Ishikawa (cell line): Measurements from ENCODE around the gene ATG7.

Source experiments
- CEBPB ChIP-seq: IDR thresholded peaks from 2 replicates; pipeline ENCODE4 v1.6.1; 2012
- CREB1 ChIP-seq: IDR thresholded peaks from 2 replicates; pipeline ENCODE4 v1.6.1; 2012; ENCODE audit warnings: low read depth
- EGR1 ChIP-seq: IDR thresholded peaks from 2 replicates; pipeline ENCODE4 v1.6.1; 2012
- EP300 ChIP-seq: IDR thresholded peaks from 2 replicates; pipeline ENCODE4 v1.6.1; 2012; ENCODE audit warnings: borderline replicate concordance
- FOXM1 ChIP-seq: IDR thresholded peaks from 2 replicates; pipeline ENCODE4 v1.6.1; 2012; ENCODE audit warnings: low read depth, borderline replicate concordance
- NFIC ChIP-seq: IDR thresholded peaks from 2 replicates; pipeline ENCODE4 v1.6.1; 2012
- RAD21 ChIP-seq: IDR thresholded peaks from 2 replicates; pipeline ENCODE4 v1.6.1; 2012; ENCODE audit warnings: low read depth
- TAF1 ChIP-seq: IDR thresholded peaks from 2 replicates; pipeline ENCODE4 v1.6.1; 2012; ENCODE audit warnings: low read depth, mild to moderate bottlenecking
- TCF12 ChIP-seq: IDR thresholded peaks from 2 replicates; pipeline ENCODE4 v1.6.1; 2012; ENCODE audit warnings: low read depth
- TEAD4 ChIP-seq: IDR thresholded peaks from 2 replicates; pipeline ENCODE4 v1.6.1; 2012
- YY1 ChIP-seq: IDR thresholded peaks from 2 replicates; pipeline ENCODE4 v1.6.1; 2012; ENCODE audit warnings: low read depth
- ZBTB7A ChIP-seq: IDR thresholded peaks from 2 replicates; pipeline ENCODE4 v1.6.1; 2012; ENCODE audit warnings: low read depth
- TF ChIP-seq, protein P1 (sequence below): IDR thresholded peaks from 2 replicates; pipeline ENCODE4 v1.6.1; 2012; ENCODE audit warnings: low read depth, mild to moderate bottlenecking
- TF ChIP-seq, protein P2 (sequence below): IDR thresholded peaks from 2 replicates; pipeline ENCODE4 v1.6.1; 2012
- TF ChIP-seq, protein P3 (sequence below): IDR thresholded peaks from 2 replicates; pipeline ENCODE4 v1.6.1; 2012

ATG7 gene

DNA sequence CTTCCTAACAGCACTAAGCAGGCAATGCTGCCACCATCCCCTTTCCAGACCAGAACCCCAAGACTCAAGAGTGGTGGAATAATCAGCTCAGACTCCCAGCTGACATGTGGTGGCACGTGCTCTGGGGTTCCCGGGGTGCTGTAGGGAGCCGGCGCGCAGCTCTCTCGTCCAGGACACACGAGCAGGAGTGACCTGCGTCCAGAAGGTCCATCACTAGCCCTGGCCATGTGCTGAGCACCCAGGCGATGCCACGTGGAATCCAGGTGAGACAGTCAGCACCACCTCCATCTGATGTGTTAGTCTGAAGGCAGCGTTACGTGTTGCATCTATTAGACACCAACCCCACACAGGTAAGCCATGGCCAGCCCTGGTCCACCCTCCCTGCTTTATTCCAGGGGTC is 293.3 kb downstream of the ATG7 start:
- no peak for TF ChIP-seq TEAD4
- no peak for TF ChIP-seq NFIC
- TF ChIP-seq ZBTB7A: no peak
- no peak for TF ChIP-seq EGR1
- TF ChIP-seq CREB1: no peak
- TF ChIP-seq, protein P1, sequence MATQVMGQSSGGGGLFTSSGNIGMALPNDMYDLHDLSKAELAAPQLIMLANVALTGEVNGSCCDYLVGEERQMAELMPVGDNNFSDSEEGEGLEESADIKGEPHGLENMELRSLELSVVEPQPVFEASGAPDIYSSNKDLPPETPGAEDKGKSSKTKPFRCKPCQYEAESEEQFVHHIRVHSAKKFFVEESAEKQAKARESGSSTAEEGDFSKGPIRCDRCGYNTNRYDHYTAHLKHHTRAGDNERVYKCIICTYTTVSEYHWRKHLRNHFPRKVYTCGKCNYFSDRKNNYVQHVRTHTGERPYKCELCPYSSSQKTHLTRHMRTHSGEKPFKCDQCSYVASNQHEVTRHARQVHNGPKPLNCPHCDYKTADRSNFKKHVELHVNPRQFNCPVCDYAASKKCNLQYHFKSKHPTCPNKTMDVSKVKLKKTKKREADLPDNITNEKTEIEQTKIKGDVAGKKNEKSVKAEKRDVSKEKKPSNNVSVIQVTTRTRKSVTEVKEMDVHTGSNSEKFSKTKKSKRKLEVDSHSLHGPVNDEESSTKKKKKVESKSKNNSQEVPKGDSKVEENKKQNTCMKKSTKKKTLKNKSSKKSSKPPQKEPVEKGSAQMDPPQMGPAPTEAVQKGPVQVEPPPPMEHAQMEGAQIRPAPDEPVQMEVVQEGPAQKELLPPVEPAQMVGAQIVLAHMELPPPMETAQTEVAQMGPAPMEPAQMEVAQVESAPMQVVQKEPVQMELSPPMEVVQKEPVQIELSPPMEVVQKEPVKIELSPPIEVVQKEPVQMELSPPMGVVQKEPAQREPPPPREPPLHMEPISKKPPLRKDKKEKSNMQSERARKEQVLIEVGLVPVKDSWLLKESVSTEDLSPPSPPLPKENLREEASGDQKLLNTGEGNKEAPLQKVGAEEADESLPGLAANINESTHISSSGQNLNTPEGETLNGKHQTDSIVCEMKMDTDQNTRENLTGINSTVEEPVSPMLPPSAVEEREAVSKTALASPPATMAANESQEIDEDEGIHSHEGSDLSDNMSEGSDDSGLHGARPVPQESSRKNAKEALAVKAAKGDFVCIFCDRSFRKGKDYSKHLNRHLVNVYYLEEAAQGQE: no peak
- no peak for TF ChIP-seq YY1
- TF ChIP-seq TCF12: no peak
- TF ChIP-seq RAD21: no peak

DNA sequence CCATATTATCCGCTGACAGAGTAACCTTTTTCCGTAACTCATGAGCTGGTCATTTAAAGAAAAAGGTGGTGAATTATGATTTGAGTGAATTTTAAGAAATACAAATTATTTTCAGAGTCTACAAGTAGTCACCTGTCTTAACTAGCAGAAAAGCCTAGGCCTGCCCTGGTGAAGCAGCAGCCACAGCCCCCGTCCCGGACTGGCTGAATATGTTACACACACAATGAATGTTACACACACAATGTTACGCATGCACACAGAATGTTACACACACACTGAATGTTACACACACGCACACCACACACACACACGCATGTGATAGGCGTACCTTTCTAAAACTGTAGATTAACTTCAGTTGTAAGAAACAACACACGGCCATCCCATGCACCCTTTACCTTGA is 293.7 kb downstream of the ATG7 start:
- TF ChIP-seq CREB1: no peak
- TF ChIP-seq TAF1: no peak
- no peak for TF ChIP-seq TEAD4
- TF ChIP-seq, protein P2, sequence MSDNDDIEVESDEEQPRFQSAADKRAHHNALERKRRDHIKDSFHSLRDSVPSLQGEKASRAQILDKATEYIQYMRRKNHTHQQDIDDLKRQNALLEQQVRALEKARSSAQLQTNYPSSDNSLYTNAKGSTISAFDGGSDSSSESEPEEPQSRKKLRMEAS: no peak
- TF ChIP-seq, protein P3, sequence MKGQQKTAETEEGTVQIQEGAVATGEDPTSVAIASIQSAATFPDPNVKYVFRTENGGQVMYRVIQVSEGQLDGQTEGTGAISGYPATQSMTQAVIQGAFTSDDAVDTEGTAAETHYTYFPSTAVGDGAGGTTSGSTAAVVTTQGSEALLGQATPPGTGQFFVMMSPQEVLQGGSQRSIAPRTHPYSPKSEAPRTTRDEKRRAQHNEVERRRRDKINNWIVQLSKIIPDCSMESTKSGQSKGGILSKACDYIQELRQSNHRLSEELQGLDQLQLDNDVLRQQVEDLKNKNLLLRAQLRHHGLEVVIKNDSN: no peak
- no peak for TF ChIP-seq CEBPB

DNA sequence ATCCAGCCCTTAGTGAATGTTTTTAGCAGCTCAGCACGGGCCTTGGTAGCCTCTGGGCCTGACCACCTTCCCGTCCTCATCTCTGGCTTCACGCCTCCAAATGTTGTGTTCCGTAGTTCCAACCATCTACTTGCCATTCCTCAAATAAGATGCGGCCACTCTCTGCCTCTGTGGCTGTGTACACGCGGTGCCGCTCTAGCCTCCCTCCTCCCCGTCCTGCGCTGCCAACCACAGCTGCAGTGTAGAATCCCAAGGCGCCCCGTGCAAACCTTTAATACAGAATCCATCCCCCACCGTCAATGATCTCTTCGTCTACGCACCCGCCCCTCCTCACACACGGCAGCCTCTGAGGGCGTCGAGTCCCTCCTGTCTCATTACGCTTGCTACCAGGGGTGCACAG is 294.3 kb downstream of the ATG7 start:
- no peak for TF ChIP-seq CREB1
- TF ChIP-seq, protein P1: no peak
- TF ChIP-seq EP300: no peak
- no peak for TF ChIP-seq EGR1
- no peak for TF ChIP-seq YY1
- no peak for TF ChIP-seq NFIC
- TF ChIP-seq TCF12: no peak
- TF ChIP-seq FOXM1: no peak
- TF ChIP-seq, protein P3: no peak
- TF ChIP-seq TAF1: no peak
- no peak for TF ChIP-seq RAD21
- no peak for TF ChIP-seq ZBTB7A
- TF ChIP-seq, protein P2: no peak
- no peak for TF ChIP-seq CEBPB
- TF ChIP-seq TEAD4: no peak

DNA sequence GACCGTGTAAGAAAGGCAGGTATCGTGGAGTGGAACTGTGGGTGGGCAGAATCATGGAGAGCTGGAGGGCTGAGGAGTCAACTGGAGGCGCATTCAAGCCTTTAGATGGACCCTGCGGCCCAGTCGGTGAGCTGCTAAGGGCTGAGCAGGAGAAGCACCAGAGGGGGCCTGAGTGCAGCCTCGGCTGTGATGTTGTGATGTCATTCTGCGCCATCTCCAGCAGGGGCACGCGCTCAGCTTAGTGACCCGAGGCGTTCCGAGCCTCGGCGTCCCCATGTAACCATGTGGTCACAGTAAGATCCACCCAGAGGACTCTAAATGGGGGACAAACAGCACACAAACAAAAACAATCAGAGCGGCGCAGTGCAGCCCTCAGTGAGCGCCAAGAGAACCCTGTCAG is 294.7 kb downstream of the ATG7 start:
- no peak for TF ChIP-seq ZBTB7A
- no peak for TF ChIP-seq TEAD4
- TF ChIP-seq, protein P3: no peak

DNA sequence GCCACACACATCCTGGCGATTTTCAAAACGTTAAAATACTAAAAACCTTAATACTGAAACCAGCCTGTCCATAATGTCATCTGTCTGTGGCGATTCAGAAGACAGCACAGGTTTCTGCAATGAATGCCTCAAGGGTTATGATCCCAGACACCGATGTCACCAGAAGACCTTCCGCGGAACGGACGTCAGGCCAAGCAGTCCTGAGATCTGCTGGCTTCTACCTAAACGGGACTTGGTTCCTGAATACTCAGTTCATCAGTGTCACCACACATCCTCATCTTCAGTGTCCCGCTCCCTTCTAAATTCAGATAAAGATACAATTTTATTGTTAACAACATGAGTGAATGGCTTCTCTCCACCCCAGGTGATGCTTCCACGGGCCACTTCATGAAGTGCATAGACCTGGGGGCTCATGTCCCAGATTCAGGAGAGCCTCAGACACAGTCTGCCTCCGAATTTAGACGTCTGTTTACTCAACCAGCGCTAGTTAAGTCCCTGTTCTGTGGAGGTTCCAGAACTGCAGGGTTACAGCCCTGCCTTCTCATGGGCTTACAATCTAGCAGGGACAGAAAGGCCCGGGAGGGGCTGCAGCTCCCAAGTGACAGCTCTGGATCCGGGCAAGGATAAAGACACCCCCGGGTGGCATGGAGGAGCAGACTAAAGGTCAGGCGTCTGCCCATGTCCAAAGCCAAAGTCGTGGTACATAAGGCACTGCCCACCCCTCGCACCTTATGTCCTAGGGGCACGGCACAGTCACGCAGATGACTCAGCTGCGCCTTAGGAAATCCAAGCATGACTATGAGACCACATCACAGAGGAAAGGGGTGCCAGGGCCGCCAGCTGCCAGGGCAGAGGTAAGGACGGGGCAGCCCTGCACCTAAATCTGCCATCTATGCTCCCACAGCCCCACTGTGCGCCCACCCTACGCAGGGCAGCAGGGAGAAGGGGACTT is 295.6 kb downstream of the ATG7 start:
- TF ChIP-seq TEAD4: no peak
- no peak for TF ChIP-seq NFIC

DNA sequence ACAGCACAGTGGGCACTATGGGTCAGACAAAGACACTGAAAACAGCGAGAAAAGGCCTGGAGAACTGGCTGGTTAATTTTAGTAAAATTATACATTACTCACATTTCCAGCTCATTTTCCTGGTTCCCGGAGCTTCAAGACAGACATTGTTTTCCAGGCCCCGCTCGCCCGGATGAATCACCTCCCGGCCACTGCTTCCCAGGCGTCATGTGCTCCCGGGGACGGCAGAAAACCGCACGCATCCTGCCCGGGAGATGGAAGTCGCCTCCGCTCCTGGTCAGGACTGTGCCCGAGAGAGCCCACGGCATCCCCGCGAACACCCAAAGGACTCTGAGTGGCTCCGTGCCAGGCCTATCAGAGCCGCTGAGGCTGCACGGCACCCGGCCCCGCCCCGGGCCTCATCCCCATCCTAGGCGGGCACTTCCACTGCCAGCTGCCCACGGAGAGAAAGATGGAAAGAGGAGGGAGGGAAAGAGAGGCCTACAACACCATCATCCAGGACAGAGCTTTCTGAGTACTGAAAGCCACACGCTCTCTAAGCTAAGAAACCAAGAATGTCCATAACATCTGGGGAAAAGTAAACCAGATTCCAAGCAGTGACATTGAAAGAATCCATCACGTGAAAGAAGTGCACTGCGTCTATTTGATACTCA is 296.4 kb downstream of the ATG7 start:
- TF ChIP-seq, protein P3: no peak
- TF ChIP-seq FOXM1 (no peak), EP300 (no peak), CEBPB (no peak), NFIC (no peak), ZBTB7A (no peak), YY1 (no peak), TCF12 (no peak), CREB1 (no peak)
- TF ChIP-seq, protein P2: no peak
- TF ChIP-seq, protein P1: no peak
